GM18951 (cell line): ENCODE data around the gene ANGEL2.

Experiments
- POLR2A ChIP-seq: IDR thresholded peaks from 4 replicates; pipeline ENCODE4 v1.6.1; 2011; ENCODE audit warnings: mild to moderate bottlenecking; ENCODE audit not compliant: insufficient read length, insufficient read depth; ENCODE audit errors: extremely low read depth
- in situ Hi-C: fragments of 300-500 bp; cut with MboI; formaldehyde crosslinking; loops from one replicate; pipeline ENCODE4 v1.12.0; 2022; ENCODE audit warnings: low sequenced_read_pairs, mixed read lengths, inconsistent platforms; ENCODE audit not compliant: unreplicated experiment

The ANGEL2 gene

GRCh38 chr1:212946872-212947271 is 68.8 kb downstream of the ANGEL2 start:
- TF ChIP-seq POLR2A: no peak
- in situ Hi-C loops: no loop called here

GRCh38 chr1:212945463-212946160 is 70.1 kb downstream of the ANGEL2 start:
- TF ChIP-seq POLR2A: no peak
- in situ Hi-C loops: no loop called here

- TF ChIP-seq POLR2A: no peak
- in situ Hi-C loops: no loop called here
Observed at GRCh38 chr1:212945056-212945455, 70.6 kb downstream of the ANGEL2 start.

- in situ Hi-C loops: no loop called here
- no peak for TF ChIP-seq POLR2A
Observed at GRCh38 chr1:212944229-212944901, 71.3 kb downstream of the ANGEL2 start.

GRCh38 chr1:212943393-212943710 is 72.3 kb downstream of the ANGEL2 start:
- in situ Hi-C loops: no loop called here
- TF ChIP-seq POLR2A: no peak

- in situ Hi-C loops: no loop called here
- TF ChIP-seq POLR2A: no peak
Observed at GRCh38 chr1:212942679-212943392, 72.8 kb downstream of the ANGEL2 start.
